K562 (cell line): ENCODE measurements around the gene RNU1-2. TPM values are rescaled to one million over a fixed set of nuclear protein-coding genes. Genes with fewer than 3 reads are reported as not detected.

ENCODE experiments used
- microRNA-seq: library from miRNA; unstranded; fragments of <30 nt; microRNA quantifications from one replicate; pipeline ENCODE4, GENCODE V29; 2018; ENCODE audit warnings: borderline microRNAs expressed
- polyA plus RNA-seq, 8 experiments: library from polyadenylated mRNA; depleted of rRNA in 4 of 8; stranded (reverse) in 5 of 8; unstranded in 3 of 8; fragments of >200 nt; fragmentation: Nextera tagmentation in 2 of 8; fragmentation: Illumina TruSeq in 1 of 8; extraction: Ambion mirVana in 2 of 8; extraction: Trizol in 1 of 8; gene quantifications; 2 replicates each; pipeline versions ENCODE4 v1.2.1 to v1.2.3, GENCODE V29; 2011 to 2014; ENCODE audit warnings: inconsistent platforms in 1 of 8, missing spikeins in 1 of 8
- small RNA-seq: library from RNA; depleted of rRNA; stranded (forward); fragments of <200 nt; gene quantifications from one replicate; pipeline ENCODE3, GENCODE V24; 2014
- total RNA-seq, 7 experiments: library from RNA; depleted of rRNA in 6 of 7; stranded (reverse); fragments of >200 nt in 6 of 7; fragmentation: Illumina TruSeq in 2 of 7; extraction: Trizol in 2 of 7; gene quantifications; 2 replicates each; pipeline versions ENCODE4 v1.2.1 to v1.2.3, GENCODE V29; 2011 to 2021; ENCODE audit warnings: low replicate concordance in 1 of 7

RNU1-2 gene
- total and polyA plus RNA-seq, 9 of the 15 experiments (the other 6 are each of a cell fraction or from before 2014, with no cell fraction given) = under 0.01 to 32,823 (median 2,538) TPM; not detected in 4

Small RNAs within 50 kb of the gene (microRNA-seq; reads per million reads assigned to microRNA genes)
- gene MIR3675 = not detected

Small RNAs within 50 kb of the gene (small RNA-seq; reads per million reads assigned to genes)
- not detected for gene MIR3675
- gene RNU1-2 = 0.11 reads per million
- not detected for gene RNU1-5P

Other genes with a start within 250 kb of the RNU1-2 start
- gene RNU1-3, start 229.0 kb upstream of the RNU1-2 start, total RNA-seq (2014; rRNA removed) = under 0.01 TPM in 2 replicates
- gene RNU1-3, start 229.0 kb upstream of the RNU1-2 start, total RNA-seq (2014; rRNA removed; fragmentation: Illumina TruSeq; extraction: Trizol) = 28,565 and 32,823 TPM in 2 replicates
- 20,456 and 27,045 TPM in 2 replicates for gene RNU1-3, start 229.0 kb upstream of the RNU1-2 start, total RNA-seq (2015; rRNA removed; fragmentation: Illumina TruSeq; extraction: Trizol)
- gene RNU1-3, start 229.0 kb upstream of the RNU1-2 start, total RNA-seq (2021) = 2,231 and 2,538 TPM in 2 replicates
- gene RNU1-3, start 229.0 kb upstream of the RNU1-2 start, polyA plus RNA-seq (2011; rRNA removed) = 83.9 TPM in 1 of 2 replicates, not detected in the other
- gene RNU1-3, start 229.0 kb upstream of the RNU1-2 start, polyA plus RNA-seq (2014; fragmentation: Illumina TruSeq; extraction: Trizol) = not detected in 2 replicates
- 1 to 10 TPM in 1 of 2 experiments, not detected in 1; 3.0 TPM for gene RNU1-3, start 229.0 kb upstream of the RNU1-2 start, polyA plus RNA-seq (2014; fragmentation: Nextera tagmentation; extraction: Ambion mirVana)
- gene RNU1-3, start 229.0 kb upstream of the RNU1-2 start, polyA plus RNA-seq (2014; rRNA removed) = not detected in 2 replicates
- gene RNU1-4, start 155.5 kb upstream of the RNU1-2 start, total RNA-seq (2014; rRNA removed) = under 0.01 TPM in 2 replicates
- gene RNU1-4, start 155.5 kb upstream of the RNU1-2 start, total RNA-seq (2014; rRNA removed; fragmentation: Illumina TruSeq; extraction: Trizol) = 28,565 and 32,823 TPM in 2 replicates
- 20,456 and 27,045 TPM in 2 replicates for gene RNU1-4, start 155.5 kb upstream of the RNU1-2 start, total RNA-seq (2015; rRNA removed; fragmentation: Illumina TruSeq; extraction: Trizol)
- 2,231 and 2,538 TPM in 2 replicates for gene RNU1-4, start 155.5 kb upstream of the RNU1-2 start, total RNA-seq (2021)
- gene RNU1-4, start 155.5 kb upstream of the RNU1-2 start, polyA plus RNA-seq (2011; rRNA removed) = 83.9 TPM in 1 of 2 replicates, not detected in the other
- not detected in 2 replicates for gene RNU1-4, start 155.5 kb upstream of the RNU1-2 start, polyA plus RNA-seq (2014; fragmentation: Illumina TruSeq; extraction: Trizol)
- 1 to 10 TPM in 1 of 2 experiments, not detected in 1; 3.0 TPM for gene RNU1-4, start 155.5 kb upstream of the RNU1-2 start, polyA plus RNA-seq (2014; fragmentation: Nextera tagmentation; extraction: Ambion mirVana)
- not detected in 2 replicates for gene RNU1-4, start 155.5 kb upstream of the RNU1-2 start, polyA plus RNA-seq (2014; rRNA removed)
- gene CROCC, start 26.0 kb downstream of the RNU1-2 start, total RNA-seq (2014; rRNA removed) = 6.3 and 9.7 TPM in 2 replicates
- gene CROCC, start 26.0 kb downstream of the RNU1-2 start, total RNA-seq (2014; rRNA removed; fragmentation: Illumina TruSeq; extraction: Trizol) = 1.9 and 3.0 TPM in 2 replicates
- 7.3 and 7.6 TPM in 2 replicates for gene CROCC, start 26.0 kb downstream of the RNU1-2 start, total RNA-seq (2015; rRNA removed; fragmentation: Illumina TruSeq; extraction: Trizol)
- 9.3 and 10.4 TPM in 2 replicates for gene CROCC, start 26.0 kb downstream of the RNU1-2 start, total RNA-seq (2021)
- gene CROCC, start 26.0 kb downstream of the RNU1-2 start, polyA plus RNA-seq (2011; rRNA removed) = 8.6 and 15.2 TPM in 2 replicates
- gene CROCC, start 26.0 kb downstream of the RNU1-2 start, polyA plus RNA-seq (2014; fragmentation: Illumina TruSeq; extraction: Trizol) = 7.8 and 8.4 TPM in 2 replicates
- gene CROCC, start 26.0 kb downstream of the RNU1-2 start, polyA plus RNA-seq (2014; fragmentation: Nextera tagmentation; extraction: Ambion mirVana) = under 1 TPM; 0.17 TPM
- 14.4 and 15.4 TPM in 2 replicates for gene CROCC, start 26.0 kb downstream of the RNU1-2 start, polyA plus RNA-seq (2014; rRNA removed)
- gene MFAP2, start 84.6 kb downstream of the RNU1-2 start, total RNA-seq (2014; rRNA removed) = not detected in 2 replicates
- not detected in 2 replicates for gene MFAP2, start 84.6 kb downstream of the RNU1-2 start, total RNA-seq (2014; rRNA removed; fragmentation: Illumina TruSeq; extraction: Trizol)
- not detected in 2 replicates for gene MFAP2, start 84.6 kb downstream of the RNU1-2 start, total RNA-seq (2015; rRNA removed; fragmentation: Illumina TruSeq; extraction: Trizol)
- 0.31 TPM in 1 of 2 replicates, not detected in the other for gene MFAP2, start 84.6 kb downstream of the RNU1-2 start, total RNA-seq (2021)
- gene MFAP2, start 84.6 kb downstream of the RNU1-2 start, polyA plus RNA-seq (2011; rRNA removed) = not detected in 2 replicates
- gene MFAP2, start 84.6 kb downstream of the RNU1-2 start, polyA plus RNA-seq (2014; fragmentation: Illumina TruSeq; extraction: Trizol) = 0.18 TPM in 1 of 2 replicates, not detected in the other
- not detected for gene MFAP2, start 84.6 kb downstream of the RNU1-2 start, polyA plus RNA-seq (2014; fragmentation: Nextera tagmentation; extraction: Ambion mirVana)
- gene MFAP2, start 84.6 kb downstream of the RNU1-2 start, polyA plus RNA-seq (2014; rRNA removed) = not detected in 2 replicates
- 23.9 and 40.2 TPM in 2 replicates for gene ATP13A2, start 115.9 kb downstream of the RNU1-2 start, total RNA-seq (2014; rRNA removed)
- gene ATP13A2, start 115.9 kb downstream of the RNU1-2 start, total RNA-seq (2014; rRNA removed; fragmentation: Illumina TruSeq; extraction: Trizol) = 7.8 and 9.9 TPM in 2 replicates
- gene ATP13A2, start 115.9 kb downstream of the RNU1-2 start, total RNA-seq (2015; rRNA removed; fragmentation: Illumina TruSeq; extraction: Trizol) = 15.5 and 16.3 TPM in 2 replicates
- 48.3 and 56.3 TPM in 2 replicates for gene ATP13A2, start 115.9 kb downstream of the RNU1-2 start, total RNA-seq (2021)
- gene ATP13A2, start 115.9 kb downstream of the RNU1-2 start, polyA plus RNA-seq (2011; rRNA removed) = 10.5 and 27.2 TPM in 2 replicates
- gene ATP13A2, start 115.9 kb downstream of the RNU1-2 start, polyA plus RNA-seq (2014; fragmentation: Illumina TruSeq; extraction: Trizol) = 22.0 and 35.5 TPM in 2 replicates
- gene ATP13A2, start 115.9 kb downstream of the RNU1-2 start, polyA plus RNA-seq (2014; fragmentation: Nextera tagmentation; extraction: Ambion mirVana) = under 1 TPM; 0.36 to 0.45 TPM
- 26.3 and 28.5 TPM in 2 replicates for gene ATP13A2, start 115.9 kb downstream of the RNU1-2 start, polyA plus RNA-seq (2014; rRNA removed)
- 351 and 360 TPM in 2 replicates for gene SDHB, start 158.1 kb downstream of the RNU1-2 start, total RNA-seq (2014; rRNA removed)
- 396 and 465 TPM in 2 replicates for gene SDHB, start 158.1 kb downstream of the RNU1-2 start, total RNA-seq (2014; rRNA removed; fragmentation: Illumina TruSeq; extraction: Trizol)
- gene SDHB, start 158.1 kb downstream of the RNU1-2 start, total RNA-seq (2015; rRNA removed; fragmentation: Illumina TruSeq; extraction: Trizol) = 365 and 377 TPM in 2 replicates
- 263 and 299 TPM in 2 replicates for gene SDHB, start 158.1 kb downstream of the RNU1-2 start, total RNA-seq (2021)
- gene SDHB, start 158.1 kb downstream of the RNU1-2 start, polyA plus RNA-seq (2011; rRNA removed) = 453 and 554 TPM in 2 replicates
- 373 and 453 TPM in 2 replicates for gene SDHB, start 158.1 kb downstream of the RNU1-2 start, polyA plus RNA-seq (2014; fragmentation: Illumina TruSeq; extraction: Trizol)
- 100 to 1,000 TPM; 207 to 339 TPM for gene SDHB, start 158.1 kb downstream of the RNU1-2 start, polyA plus RNA-seq (2014; fragmentation: Nextera tagmentation; extraction: Ambion mirVana)
- 390 and 400 TPM in 2 replicates for gene SDHB, start 158.1 kb downstream of the RNU1-2 start, polyA plus RNA-seq (2014; rRNA removed)
- gene PADI2, start 223.5 kb downstream of the RNU1-2 start, total RNA-seq (2014; rRNA removed) = not detected in 2 replicates
- gene PADI2, start 223.5 kb downstream of the RNU1-2 start, total RNA-seq (2014; rRNA removed; fragmentation: Illumina TruSeq; extraction: Trizol) = not detected in 2 replicates
- gene PADI2, start 223.5 kb downstream of the RNU1-2 start, total RNA-seq (2015; rRNA removed; fragmentation: Illumina TruSeq; extraction: Trizol) = not detected in 2 replicates
- 0.11 and 0.13 TPM in 2 replicates for gene PADI2, start 223.5 kb downstream of the RNU1-2 start, total RNA-seq (2021)
- 0.01 TPM in 2 replicates for gene PADI2, start 223.5 kb downstream of the RNU1-2 start, polyA plus RNA-seq (2011; rRNA removed)
- not detected in 2 replicates for gene PADI2, start 223.5 kb downstream of the RNU1-2 start, polyA plus RNA-seq (2014; fragmentation: Illumina TruSeq; extraction: Trizol)
- gene PADI2, start 223.5 kb downstream of the RNU1-2 start, polyA plus RNA-seq (2014; fragmentation: Nextera tagmentation; extraction: Ambion mirVana) = under 1 TPM; 0.01 TPM
- not detected in 2 replicates for gene PADI2, start 223.5 kb downstream of the RNU1-2 start, polyA plus RNA-seq (2014; rRNA removed)